ENCODE results near the gene AURKA. TPM values are rescaled to one million over a fixed set of nuclear protein-coding genes. Genes with fewer than 3 reads are reported as not detected.

AURKA gene
- total and polyA plus RNA-seq, 9 of the 15 experiments (the other 6 are each of a cell fraction or from before 2014, with no cell fraction given): 72.7 to 162 (median 113) TPM

DNA sequence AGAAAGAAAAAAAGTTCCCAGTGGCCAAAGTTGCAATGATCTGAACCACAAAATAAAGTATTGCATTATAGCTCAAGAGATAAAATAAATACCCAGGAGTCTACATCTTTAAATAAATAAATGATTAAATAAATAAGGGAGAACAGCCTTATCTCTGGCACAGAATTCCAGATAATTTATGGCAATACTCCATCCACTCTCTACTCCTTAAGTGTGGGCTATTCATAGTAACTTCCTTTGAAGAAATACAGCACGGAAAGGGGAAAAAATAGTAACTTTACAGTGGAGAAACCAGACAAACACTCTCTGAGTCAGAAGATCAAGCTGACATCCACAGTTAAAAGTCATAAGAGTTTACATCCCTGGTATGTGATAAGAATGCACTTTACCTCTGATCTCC lies 11.6 kb downstream of the AURKA start (continued):
- TF ChIP-seq RBM39 (optimal IDR thresholded peaks at IDR 0.05; ENCODE audit: low read depth, low read length): no peak
- no peak for TF ChIP-seq ZMIZ1 (IDR thresholded peaks at IDR 0.05; ENCODE audit: low read depth in 2 of 2, low read length in 2 of 2)

DNA sequence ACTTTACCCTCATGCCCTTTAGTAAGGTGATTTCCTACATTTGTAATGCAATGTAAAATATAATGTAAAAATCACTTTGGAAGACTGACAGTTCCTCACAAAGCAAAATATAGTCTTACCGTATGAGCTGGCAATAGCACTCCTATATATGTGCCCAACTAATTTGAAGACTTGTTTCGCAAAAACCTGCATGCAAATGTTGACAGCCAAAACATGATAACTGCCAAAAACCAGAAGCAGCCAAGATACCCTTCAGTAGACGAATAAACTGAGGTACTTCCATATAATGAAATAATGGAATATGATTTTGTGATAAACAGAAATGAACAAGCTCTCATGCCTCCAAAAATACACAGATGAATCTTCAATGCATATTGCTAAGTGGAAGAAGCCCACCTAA lies 13.6 kb downstream of the AURKA start:
- no peaks in the 10 kb centered on the region for H3K9me3 ChIP-seq (replicated peaks; ENCODE audit: control insufficient read depth, insufficient read depth, low read depth, low read length)
- DNase-seq (ENCODE audit: extremely low read depth in 1 of 4, low spot score in 3 of 4) (no peak), ATAC-seq (no peak), FAIRE-seq (no peak)
- ChIA-PET POLR2A (interaction anchor here (0.9 to 1.1 kb wide), 3 partner anchors 10 to 16 kb away, joined by 3 to 4 read pairs (median 3); no protein-coding TSS in a partner anchor), CTCF (ENCODE audit: low intra/inter-chr PET ratio) (no interaction called here)
- no peaks in the 10 kb centered on the region for H3K9me1 ChIP-seq (ENCODE audit: control insufficient read depth, insufficient read depth, low read length)
- no peak overlapping the region for H3K27ac ChIP-seq (ENCODE audit: extremely low read depth, low read depth, low read length)
- no peak overlapping the region for H3K4me3 ChIP-seq
- peaks cover 87% of the 10 kb centered on the region for H3K79me2 ChIP-seq (ENCODE audit: control insufficient read depth, insufficient read depth, low read length)
- BruUV-seq (replicated peaks): no TSS peak
- H3K27me3 ChIP-seq (ENCODE audit: control insufficient read depth in 2 of 2, insufficient read depth in 2 of 2, low read length in 2 of 2): no peaks in the 10 kb centered on the region
- no peaks in the 10 kb centered on the region; the same call in 1 of the 2 replicates for H4K20me1 ChIP-seq (replicated peaks; ENCODE audit: control insufficient read depth, insufficient read depth, low read length)
- H3K4me2 ChIP-seq (ENCODE audit: insufficient read depth, low read length): no peak overlapping the region
- 87% methylated on average over 3 of the region's 3 CpGs for WGBS (ENCODE audit: insufficient coverage, low coverage, missing lambda C conversion rate)
- no peak overlapping the region for H3K9ac ChIP-seq (ENCODE audit: insufficient read depth in 1 of 2, low read depth in 2 of 2, low read length in 2 of 2)
- TF ChIP-seq TFAP4 (CRISPR knock-in tag; IDR thresholded peaks at IDR 0.05; ENCODE audit: borderline replicate concordance) (no peak), ZBTB17 (CRISPR knock-in tag; IDR thresholded peaks at IDR 0.05) (no peak)
- H2AFZ ChIP-seq (ENCODE audit: low read depth, low read length): no peak overlapping the region
- H3K36me3 ChIP-seq (ENCODE audit: control insufficient read depth, insufficient read depth, low read length): peaks cover 92% of the 10 kb centered on the region
- in situ Hi-C loops (cut with MboI): no loop called here
- peaks cover 0 to 7% of the 10 kb centered on the region in 2 experiments; a peak in 2 of 5 replicates for H3K4me1 ChIP-seq (replicated peaks in 1 of 2; ENCODE audit: control insufficient read depth in 2 of 2, insufficient read depth in 2 of 2, low read length in 2 of 2)
- intact Hi-C loops (cut with micrococcal nuclease): no loop called here

All from K562 (cell line).